Keratinocyte (primary cell): Measurements from ENCODE around the gene HAVCR2. TPM values are rescaled to one million over a fixed set of nuclear protein-coding genes. Genes with fewer than 3 reads are reported as not detected.
"Not testable (repeated sequence)": the region's sequence is repeated elsewhere in the genome, so short reads cannot be mapped to it uniquely, and the experiment has no call there.

Source experiments
- DNase-seq: peaks from one replicate; pipeline ENCODE4 v3.0.0-alpha.2; 2011; ENCODE audit warnings: low read depth, missing footprints, low spot score
- FAIRE-seq: peaks from 2 replicates; lab custom pipeline; 2011; peaks lifted over from hg19 to GRCh38; lab: Jason Lieb, UNC
- H2AFZ ChIP-seq: 2 replicates; pipeline ENCODE4 v1.6.0; 2012; ENCODE audit warnings: low read length, control low read depth, inconsistent platforms; ENCODE audit not compliant: control insufficient read depth
- H3K27ac ChIP-seq: 2 replicates; pipeline ENCODE4 v1.5.1; 2011; ENCODE audit warnings: low read length; ENCODE audit not compliant: control insufficient read depth, insufficient read depth
- H3K27me3 ChIP-seq: 3 replicates; pipeline ENCODE4 v1.6.0; 2011; ENCODE audit warnings: low read length; ENCODE audit not compliant: control insufficient read depth, insufficient read depth; ENCODE audit errors: extremely low read depth
- H3K36me3 ChIP-seq, 2 experiments: 2 replicates in 1 of 2; 3 replicates in 1 of 2; pipeline ENCODE4 v1.5.1; 2011; ENCODE audit warnings: low read length in 2 of 2, mild to moderate bottlenecking in 1 of 2; ENCODE audit not compliant: control insufficient read depth in 2 of 2, insufficient read depth in 2 of 2; ENCODE audit errors: extremely low read depth in 1 of 2
- H3K4me1 ChIP-seq: 3 replicates; pipeline ENCODE4 v1.5.1; 2011; ENCODE audit warnings: low read length; ENCODE audit not compliant: control insufficient read depth, insufficient read depth; ENCODE audit errors: extremely low read depth
- H3K4me2 ChIP-seq: 3 replicates; pipeline ENCODE4 v1.6.0; 2011; ENCODE audit warnings: low read depth, low read length; ENCODE audit not compliant: control insufficient read depth, insufficient read depth; ENCODE audit errors: extremely low read depth
- H3K4me3 ChIP-seq, 3 experiments: fragments of 200-600 bp in 1 of 3; sonication (generic) in 1 of 3; 2 replicates in 2 of 3; 3 replicates in 1 of 3; pipeline ENCODE4 v1.5.1; 2011 to 2016; ENCODE audit warnings: low read length in 3 of 3, mild to moderate bottlenecking in 3 of 3, control low read depth in 2 of 3, inconsistent platforms in 1 of 3, low read depth in 1 of 3, mixed read lengths in 1 of 3, mixed run types in 1 of 3, moderate library complexity in 1 of 3; ENCODE audit not compliant: control insufficient read depth in 2 of 3, insufficient read depth in 2 of 3; ENCODE audit errors: extremely low read depth in 1 of 3
- H3K79me2 ChIP-seq: 2 replicates; pipeline ENCODE4 v1.6.0; 2012; ENCODE audit warnings: low read length; ENCODE audit not compliant: control insufficient read depth, insufficient read depth
- H3K9ac ChIP-seq: 3 replicates; pipeline ENCODE4 v1.6.0; 2011; ENCODE audit warnings: low read length; ENCODE audit not compliant: control insufficient read depth, insufficient read depth; ENCODE audit errors: extremely low read depth
- H3K9me1 ChIP-seq: 3 replicates; pipeline ENCODE4 v1.6.0; 2011; ENCODE audit warnings: low read length; ENCODE audit not compliant: control insufficient read depth, insufficient read depth; ENCODE audit errors: extremely low read depth
- H3K9me3 ChIP-seq: 2 replicates; pipeline ENCODE4 v1.5.1; 2012; ENCODE audit warnings: low read depth, low read length; ENCODE audit not compliant: control insufficient read depth
- H4K20me1 ChIP-seq: 3 replicates; pipeline ENCODE4 v1.6.0; 2011; ENCODE audit warnings: low read length; ENCODE audit not compliant: control insufficient read depth, insufficient read depth; ENCODE audit errors: extremely low read depth
- EZH2 ChIP-seq: IDR thresholded peaks from one replicate; pipeline ENCODE4 v1.6.1; 2012; ENCODE audit warnings: inconsistent platforms, mild to moderate bottlenecking, low read length, moderate library complexity
- dilution Hi-C: fragments of 300-500 bp; cut with MboI; formaldehyde crosslinking; loops from one replicate; pipeline ENCODE4 v1.7.0; 2020; ENCODE audit warnings: low sequenced_read_pairs; ENCODE audit not compliant: extremely low pct_ligation_motif_present
- polyA plus RNA-seq, 5 experiments: library from polyadenylated mRNA; depleted of rRNA in 3 of 5; stranded (reverse) in 3 of 5; stranded (forward) in 1 of 5; unstranded in 1 of 5; fragments of >200 nt; gene quantifications; 1 replicate in 1 of 5; 2 replicates in 3 of 5; 3 replicates in 1 of 5; pipeline versions ENCODE4 v1.2.1 to v1.2.3, GENCODE V29; 2011 to 2012; ENCODE audit warnings: missing spikeins in 2 of 5, low read depth in 1 of 5, low replicate concordance in 1 of 5
- TF ChIP-seq, protein P1 (sequence below), 3 experiments: IDR thresholded peaks in 1 of 3; conservative IDR thresholded peaks in 1 of 3; optimal IDR thresholded peaks in 1 of 3; 2 replicates in 2 of 3; 3 replicates in 1 of 3; pipeline versions ENCODE3 to v1.5.1; 2011; ENCODE audit warnings: low read length in 3 of 3, mild to moderate bottlenecking in 3 of 3, moderate library complexity in 2 of 3, control low read depth in 1 of 3, inconsistent platforms in 1 of 3; ENCODE audit not compliant: insufficient read depth in 2 of 3; ENCODE audit errors: extremely low read depth in 1 of 3

Gene HAVCR2
- polyA plus RNA-seq, 1 donor (not counting 4 experiments of a cell fraction or from before 2014, with no cell fraction given), result 0.03 TPM

DNA sequence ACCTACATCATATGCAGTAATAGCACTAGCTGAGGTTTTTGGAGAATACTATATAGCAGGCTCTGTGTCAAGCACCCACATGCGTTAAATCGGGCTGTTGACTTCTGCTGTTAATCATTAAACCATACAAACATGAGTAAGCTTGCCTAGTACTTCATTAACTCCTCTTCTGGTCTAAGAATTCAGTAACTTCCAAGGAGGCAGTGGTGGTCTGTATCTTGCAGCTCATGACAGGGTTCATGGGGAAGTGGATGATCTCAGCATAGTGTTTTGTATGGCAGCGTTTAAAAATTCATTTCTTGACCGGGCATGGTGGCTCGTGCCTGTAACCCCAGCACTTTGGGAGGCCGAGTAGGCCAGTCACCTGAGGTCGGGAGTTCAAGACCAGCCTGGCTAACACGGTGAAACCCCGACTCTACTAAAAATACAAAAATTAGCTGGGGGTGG, 49.7 kb downstream of the HAVCR2 start, which contains the start of gene HAVCR1:
Gene HAVCR1, minus strand, starts transcription at position 24 of the 447 bp plus-strand sequence. CDS start 1,173 bp downstream, outside the sequence.
- no peak for DNase-seq
- Histone ChIP-seq H3K4me2 (no peak within 1 kb of the TSS), H3K4me3 (no peak within 1 kb of the TSS), H3K9me1 (no peaks in the 10 kb centered on the region), H3K79me2 (no peaks in the 10 kb centered on the region), H3K4me1 (no peaks in the 10 kb centered on the region), H3K27me3 (no peaks in the 10 kb centered on the region), H2AFZ (no peak within 1 kb of the TSS), H3K9me3 (no peaks in the 10 kb centered on the region), H4K20me1 (no peaks in the 10 kb centered on the region), H3K9ac (no peak within 1 kb of the TSS), H3K36me3 (no peaks in the 10 kb centered on the region), H3K27ac (no peak within 1 kb of the TSS)
- dilution Hi-C loops, result no loop called here
- TF ChIP-seq EZH2, result no peak
- TF ChIP-seq, protein P1, sequence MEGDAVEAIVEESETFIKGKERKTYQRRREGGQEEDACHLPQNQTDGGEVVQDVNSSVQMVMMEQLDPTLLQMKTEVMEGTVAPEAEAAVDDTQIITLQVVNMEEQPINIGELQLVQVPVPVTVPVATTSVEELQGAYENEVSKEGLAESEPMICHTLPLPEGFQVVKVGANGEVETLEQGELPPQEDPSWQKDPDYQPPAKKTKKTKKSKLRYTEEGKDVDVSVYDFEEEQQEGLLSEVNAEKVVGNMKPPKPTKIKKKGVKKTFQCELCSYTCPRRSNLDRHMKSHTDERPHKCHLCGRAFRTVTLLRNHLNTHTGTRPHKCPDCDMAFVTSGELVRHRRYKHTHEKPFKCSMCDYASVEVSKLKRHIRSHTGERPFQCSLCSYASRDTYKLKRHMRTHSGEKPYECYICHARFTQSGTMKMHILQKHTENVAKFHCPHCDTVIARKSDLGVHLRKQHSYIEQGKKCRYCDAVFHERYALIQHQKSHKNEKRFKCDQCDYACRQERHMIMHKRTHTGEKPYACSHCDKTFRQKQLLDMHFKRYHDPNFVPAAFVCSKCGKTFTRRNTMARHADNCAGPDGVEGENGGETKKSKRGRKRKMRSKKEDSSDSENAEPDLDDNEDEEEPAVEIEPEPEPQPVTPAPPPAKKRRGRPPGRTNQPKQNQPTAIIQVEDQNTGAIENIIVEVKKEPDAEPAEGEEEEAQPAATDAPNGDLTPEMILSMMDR (optimal IDR thresholded peaks at IDR 0.05 in 1 of 3, IDR thresholded peaks at IDR 0.05 in 1 of 3, conservative IDR thresholded peaks at IDR 0.05 in 1 of 3; ENCODE audit: extremely low read depth in 1 of 3, insufficient read depth in 2 of 3, low read length in 3 of 3), result no peak
- FAIRE-seq, result no peak

DNA sequence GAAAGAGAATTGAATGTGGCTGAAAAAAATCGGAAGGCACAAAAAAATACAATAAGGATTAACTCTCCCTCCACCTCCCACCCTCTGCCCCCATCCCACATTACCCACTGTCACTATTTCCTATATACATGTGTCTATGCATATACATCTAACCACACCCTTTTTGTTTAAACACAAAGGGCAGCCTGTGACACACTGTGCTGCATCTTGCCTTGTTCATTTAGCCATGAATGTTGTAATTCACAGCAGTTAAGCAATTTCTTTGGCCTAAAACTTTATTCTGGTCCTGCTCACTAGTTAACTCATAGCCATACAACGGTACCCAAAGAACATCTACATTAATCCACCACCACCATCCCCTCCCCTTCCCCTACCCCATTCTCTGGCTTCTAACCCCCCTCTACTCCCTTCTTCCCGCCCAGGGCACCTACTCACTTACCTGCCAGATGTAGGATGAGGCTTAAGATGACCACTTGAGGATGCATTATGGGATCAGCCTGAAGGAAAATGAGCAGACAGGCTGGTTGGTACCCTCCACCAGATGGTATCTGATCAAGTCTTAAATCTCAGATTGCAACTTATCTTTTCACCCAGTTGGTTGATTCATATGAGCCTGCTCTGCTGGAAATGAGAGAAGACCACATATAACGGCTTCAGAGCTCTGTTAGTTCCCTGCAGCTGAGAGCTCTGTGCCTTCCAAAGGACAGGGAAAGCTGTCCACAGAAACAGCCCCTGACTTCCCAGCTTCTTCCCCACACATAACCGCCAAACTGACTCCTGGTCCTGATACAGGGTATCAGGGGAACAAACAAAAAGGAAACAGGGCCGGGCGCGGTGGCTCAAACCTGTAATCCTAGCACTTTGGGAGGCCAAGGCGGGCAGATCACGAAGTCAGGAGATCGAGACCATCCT, 51.1 kb downstream of the HAVCR2 start:
- no peak overlapping the region for H3K4me3 ChIP-seq
- FAIRE-seq, result no peak
- no peaks in the 10 kb centered on the region for H3K9me3 ChIP-seq
- dilution Hi-C loops, result no loop called here
- no peak overlapping the region for H3K4me2 ChIP-seq
- no peaks in the 10 kb centered on the region for H3K27me3 ChIP-seq
- DNase-seq, result no peak
- H3K36me3 ChIP-seq, result no peaks in the 10 kb centered on the region
- no peak overlapping the region for H2AFZ ChIP-seq
- TF ChIP-seq, protein P1 (optimal IDR thresholded peaks at IDR 0.05 in 1 of 3, IDR thresholded peaks at IDR 0.05 in 1 of 3, conservative IDR thresholded peaks at IDR 0.05 in 1 of 3; ENCODE audit: extremely low read depth in 1 of 3, insufficient read depth in 2 of 3, low read length in 3 of 3), result no peak
- no peak for TF ChIP-seq EZH2
- no peak overlapping the region for H3K9ac ChIP-seq
- no peaks in the 10 kb centered on the region for H4K20me1 ChIP-seq
- no peaks in the 10 kb centered on the region for H3K79me2 ChIP-seq
- no peaks in the 10 kb centered on the region for H3K4me1 ChIP-seq
- no peaks in the 10 kb centered on the region for H3K9me1 ChIP-seq
- H3K27ac ChIP-seq, result no peak overlapping the region

DNA sequence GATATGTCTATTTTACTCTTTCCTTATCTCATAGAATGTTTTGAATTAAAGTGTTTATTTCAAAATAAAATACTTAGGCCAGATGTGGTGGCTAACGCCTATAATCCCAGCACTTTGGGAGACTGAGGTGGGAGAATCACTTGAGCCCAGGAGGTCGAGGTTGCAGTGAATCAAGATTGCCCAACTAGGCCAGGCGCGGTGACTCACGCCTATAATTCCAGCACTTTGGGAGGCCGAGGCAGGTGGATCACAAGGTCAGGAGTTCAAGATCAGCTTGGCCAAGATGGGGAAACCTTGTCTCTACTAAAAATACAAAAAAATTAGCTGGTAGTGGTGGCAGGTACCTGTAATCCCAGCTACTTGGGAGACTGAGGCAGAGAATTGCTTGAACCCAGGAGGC, 52.0 kb downstream of the HAVCR2 start:
- H3K27ac ChIP-seq, H3K4me3 ChIP-seq, H3K4me2 ChIP-seq, H4K20me1 ChIP-seq, H3K36me3 ChIP-seq, FAIRE-seq, dilution Hi-C loops, H3K9ac ChIP-seq, H3K79me2 ChIP-seq, DNase-seq, H2AFZ ChIP-seq, H3K9me1 ChIP-seq, H3K27me3 ChIP-seq, H3K4me1 ChIP-seq, H3K9me3 ChIP-seq: not testable (repeated sequence)
